GDM1 (cell line): ENCODE measurements around the gene FUT8.

ENCODE experiments used
- DNase-seq: peaks from one replicate; lab custom pipeline; 2025; lab: John Stamatoyannopoulos, UW

The FUT8 gene

DNA sequence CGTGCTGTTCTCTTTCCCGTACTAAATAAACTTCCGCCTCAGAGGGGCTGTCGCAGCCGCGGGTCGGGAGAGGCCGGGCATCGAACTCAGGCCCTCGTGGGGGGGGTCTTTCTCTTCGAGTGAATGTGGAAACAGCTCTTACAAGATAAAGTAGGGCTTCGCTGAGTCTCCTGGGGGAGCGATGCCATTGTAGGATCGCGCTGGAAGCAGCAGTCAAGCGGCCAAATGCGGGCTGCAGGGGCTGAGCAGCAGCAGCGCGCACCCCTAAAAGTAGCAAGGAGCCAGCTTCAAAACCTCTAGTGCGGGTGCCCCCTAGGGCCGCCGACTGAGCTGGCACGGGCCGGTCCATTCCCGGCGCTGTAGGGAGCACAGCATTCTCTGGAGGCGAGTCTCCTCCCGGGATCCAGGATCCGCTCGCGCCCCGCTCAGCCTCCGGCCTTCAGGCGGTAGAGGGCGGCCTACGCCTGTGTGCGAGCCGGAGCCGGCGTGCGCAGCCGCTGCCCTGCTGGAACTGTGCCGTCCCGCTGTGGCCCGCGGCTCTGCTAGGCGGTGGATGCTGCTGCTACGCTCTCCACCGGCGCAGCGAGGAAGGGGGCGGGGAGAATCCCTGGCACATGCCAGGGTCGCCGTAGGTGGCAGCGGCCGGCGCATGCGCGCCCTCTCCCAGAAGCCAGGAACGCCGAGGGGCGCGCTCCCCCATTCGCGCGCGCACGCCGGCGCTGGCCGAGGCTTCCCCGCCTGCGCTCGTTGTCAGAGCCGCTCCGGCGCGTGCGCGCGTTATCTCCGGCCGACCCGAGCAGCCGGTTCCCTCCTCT is at the start of gene FUT8:
Gene FUT8 (plus strand): TSS at position 699 of the 815 bp plus-strand sequence. CDS start 148,834 bp downstream, outside the sequence.
- peak; percentile 93 for DNase-seq

DNA sequence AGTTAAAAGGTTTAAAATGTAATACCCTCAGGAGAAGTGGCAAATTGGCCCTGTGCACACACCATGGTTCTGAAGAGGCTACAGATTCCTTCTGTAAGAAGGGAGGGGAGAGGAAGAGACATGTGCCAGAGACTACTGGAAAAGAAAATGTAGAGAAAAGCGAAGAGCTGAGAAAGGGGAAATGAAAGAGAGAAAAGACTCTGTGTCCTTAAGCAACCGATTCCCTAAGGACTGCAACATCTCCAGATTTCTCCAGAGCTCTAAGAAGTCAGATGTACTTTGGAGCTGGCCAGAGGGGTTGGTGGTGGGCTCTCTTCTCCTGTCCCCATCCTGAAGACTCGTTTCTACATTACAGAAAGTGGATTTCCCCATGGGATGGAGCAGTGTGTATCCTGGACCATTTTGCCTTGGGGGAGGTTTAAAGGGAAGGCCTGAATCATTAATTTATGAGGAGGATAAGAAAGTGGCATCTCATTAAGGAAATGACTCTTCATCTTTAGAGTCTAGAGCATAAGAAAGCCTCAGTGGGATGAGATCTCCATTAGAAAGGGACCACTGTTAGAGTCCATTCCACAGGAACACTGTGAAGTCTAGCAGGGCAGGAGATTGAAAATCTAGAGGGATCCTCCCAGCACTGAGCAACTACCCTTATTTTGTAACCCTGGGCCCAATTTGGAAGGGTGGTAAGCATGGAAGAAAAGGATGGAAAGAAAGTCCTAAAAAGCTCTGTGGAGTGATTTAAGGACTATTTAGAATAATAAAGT is 45.5 kb upstream of the FUT8 start:
- DNase-seq: no peak

GRCh38 chr14:65369560-65369959 is 43.0 kb upstream of the FUT8 start:
- no peak for DNase-seq

DNA sequence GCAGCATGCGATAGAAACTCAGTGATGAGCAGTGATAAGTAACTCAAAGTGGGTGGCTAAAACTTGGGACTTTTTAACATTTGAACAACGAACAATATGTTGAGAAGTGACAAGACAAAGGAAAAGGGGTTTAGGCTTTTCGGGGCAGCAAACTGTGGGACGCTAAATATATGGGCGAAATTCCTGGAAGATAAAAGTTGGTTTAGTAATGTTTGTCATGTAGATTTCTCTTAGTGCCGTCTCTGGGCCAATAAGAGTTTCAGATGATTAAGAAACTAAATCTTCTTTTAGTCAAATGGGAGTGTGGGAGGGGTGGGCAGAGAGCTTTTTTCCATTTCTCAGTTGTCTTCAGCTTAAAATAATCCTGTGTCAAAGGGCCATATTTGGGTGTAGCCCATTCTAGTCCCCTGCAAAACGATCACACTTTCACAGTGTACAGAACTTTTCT is 41.7 kb upstream of the FUT8 start:
- no peak for DNase-seq

DNA sequence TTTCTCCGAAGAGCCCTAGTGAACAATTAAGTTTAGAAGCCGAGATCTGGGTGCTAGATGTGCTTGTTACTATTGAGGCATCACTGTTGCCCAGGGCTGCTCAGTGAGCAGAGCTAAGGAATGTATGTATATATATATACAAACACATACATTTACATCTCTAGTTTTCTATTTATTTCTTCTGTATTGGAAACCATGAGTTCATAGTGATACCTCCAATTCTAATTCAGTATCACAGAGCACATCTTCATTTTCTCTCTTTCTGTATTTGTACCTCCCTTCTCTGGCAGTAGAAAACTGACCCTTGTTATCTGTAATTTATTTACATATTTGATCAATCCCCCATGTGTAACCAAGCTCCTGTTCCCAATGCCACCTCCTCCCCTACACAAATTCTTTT is 40.7 kb upstream of the FUT8 start:
- DNase-seq: no peak

GRCh38 chr14:65373016-65373670 is 39.4 kb upstream of the FUT8 start:
- DNase-seq: no peak

GRCh38 chr14:65373671-65374039 is 38.9 kb upstream of the FUT8 start:
- DNase-seq: no peak

DNA sequence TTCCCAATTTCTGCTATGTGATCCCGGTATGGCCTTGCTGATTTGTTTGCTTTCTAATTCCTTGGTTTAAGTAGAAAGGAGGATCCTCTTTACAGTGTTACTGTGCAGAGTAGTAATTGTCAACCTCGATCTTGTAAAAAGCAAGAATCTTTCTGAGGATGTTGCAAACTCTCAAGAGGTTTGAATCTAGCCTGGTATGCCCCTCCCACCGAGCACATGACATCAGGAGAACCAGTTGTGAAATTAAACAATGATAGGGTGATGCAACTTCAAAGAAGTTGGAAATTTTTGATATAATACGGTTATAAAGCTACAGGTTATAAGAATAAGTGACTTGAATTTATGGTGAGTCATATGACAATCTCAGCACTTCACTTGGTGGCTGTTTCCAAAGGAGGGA is 35.0 kb upstream of the FUT8 start:
- DNase-seq: no peak

DNA sequence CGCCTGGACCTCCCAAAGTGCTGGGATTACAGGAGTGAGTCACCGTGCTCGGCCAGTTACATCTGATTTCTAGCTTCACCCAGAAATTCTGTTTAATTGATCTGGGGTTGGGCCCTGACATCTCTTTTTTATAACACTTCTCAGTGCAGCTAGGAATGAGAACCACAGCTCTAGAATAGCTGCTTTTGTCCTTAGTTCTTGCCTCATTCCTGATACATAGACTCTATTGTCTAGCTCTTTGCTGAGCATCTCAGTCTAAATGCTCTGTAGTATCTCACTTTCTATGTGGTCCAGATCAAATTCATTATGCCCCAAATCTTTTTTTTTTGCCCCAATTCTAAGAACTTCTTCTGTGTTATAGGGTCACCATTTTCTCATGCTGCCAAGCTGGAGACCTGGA is 29.9 kb upstream of the FUT8 start:
- no peak for DNase-seq

GRCh38 chr14:65387171-65387570 is 25.4 kb upstream of the FUT8 start:
- DNase-seq: no peak

- no peak for DNase-seq
Measured at GRCh38 chr14:65387628-65388027, 24.9 kb upstream of the FUT8 start.

GRCh38 chr14:65392296-65392695 is 20.2 kb upstream of the FUT8 start:
- DNase-seq: no peak

- DNase-seq: no peak
Measured at GRCh38 chr14:65396082-65396910, 16.2 kb upstream of the FUT8 start.

DNA sequence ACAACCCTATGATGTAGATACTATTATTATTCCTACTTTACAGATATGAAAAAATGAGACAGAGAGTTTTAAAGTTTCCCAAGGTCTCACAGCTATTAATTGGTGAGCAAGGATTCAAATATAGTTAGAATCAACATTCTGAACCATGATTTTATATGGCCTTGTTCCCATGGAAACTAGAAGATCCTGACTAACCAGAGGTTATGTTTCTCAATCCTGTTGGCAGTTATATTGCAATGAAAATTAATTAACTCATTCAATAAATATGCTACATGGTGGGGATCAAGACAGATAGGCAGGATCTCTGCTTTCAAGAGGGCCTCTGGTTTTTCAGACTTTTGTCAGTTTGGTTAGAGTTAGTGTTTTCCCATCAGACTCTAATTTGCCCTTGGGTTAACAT is 9.3 kb upstream of the FUT8 start:
- no peak for DNase-seq

DNA sequence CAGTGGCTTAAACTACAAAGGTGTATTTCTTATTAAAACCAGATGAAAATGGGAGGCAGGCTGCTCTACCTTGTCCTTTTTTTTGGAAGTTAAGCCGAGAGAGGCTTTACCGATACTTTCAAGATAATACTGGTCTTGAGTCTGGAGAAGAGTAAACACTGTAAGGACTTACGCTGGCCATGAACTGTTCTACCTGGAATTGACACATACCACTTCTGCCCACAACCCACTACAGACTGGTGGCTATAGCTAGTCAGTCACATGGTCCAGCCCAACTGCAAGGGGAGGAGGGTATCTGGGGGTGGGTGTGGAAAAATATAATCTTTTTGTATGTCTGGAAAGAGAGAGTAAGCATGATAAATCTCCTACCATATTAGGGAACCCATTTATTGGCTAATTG is 4.4 kb upstream of the FUT8 start:
- DNase-seq: no peak

DNA sequence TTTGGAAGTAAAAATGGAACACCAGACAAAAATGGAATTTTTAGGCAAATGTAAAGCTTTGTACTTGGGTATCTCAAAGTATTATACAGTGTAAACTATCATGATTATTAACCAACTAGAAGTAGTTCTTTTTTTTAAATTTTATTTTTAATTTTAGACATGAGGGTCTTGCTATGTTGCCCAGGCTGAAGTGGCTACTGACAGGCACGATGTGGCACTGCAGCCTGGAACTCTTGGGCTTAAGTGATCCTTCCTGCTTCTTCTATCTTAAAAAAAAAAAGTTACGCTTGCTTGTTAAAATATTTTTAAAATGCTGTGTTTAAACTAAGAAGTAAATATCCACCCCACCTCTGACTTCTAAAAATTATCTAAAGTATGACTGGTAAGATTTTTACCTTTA is 1.9 kb upstream of the FUT8 start:
- DNase-seq: no peak

DNA sequence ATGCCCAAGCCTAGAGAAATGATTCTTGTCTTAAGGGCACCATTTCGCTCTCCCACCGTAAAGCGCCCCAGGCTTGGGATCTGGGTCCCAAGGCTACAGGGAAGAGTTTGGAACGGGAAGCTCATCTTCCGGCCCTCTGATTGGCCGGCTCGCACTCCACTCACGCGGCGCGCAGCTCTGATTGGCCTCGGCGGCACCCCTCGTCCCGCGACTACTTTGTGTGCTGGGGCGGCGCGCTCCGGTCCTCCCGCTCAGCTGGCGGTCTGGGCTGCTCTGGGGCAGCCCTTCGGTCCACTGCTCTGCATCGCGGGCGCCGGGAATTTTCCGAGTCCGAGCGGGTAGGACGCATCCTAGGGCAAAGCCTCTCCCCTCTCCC is 886 bp upstream of the FUT8 start:
- DNase-seq: peak; percentile 83

GRCh38 chr14:65412856-65413738 is 567 bp downstream of the FUT8 start:
- DNase-seq: peak; percentile 72

- DNase-seq: no peak
Measured at GRCh38 chr14:65413739-65414045, 1.2 kb downstream of the FUT8 start.

DNA sequence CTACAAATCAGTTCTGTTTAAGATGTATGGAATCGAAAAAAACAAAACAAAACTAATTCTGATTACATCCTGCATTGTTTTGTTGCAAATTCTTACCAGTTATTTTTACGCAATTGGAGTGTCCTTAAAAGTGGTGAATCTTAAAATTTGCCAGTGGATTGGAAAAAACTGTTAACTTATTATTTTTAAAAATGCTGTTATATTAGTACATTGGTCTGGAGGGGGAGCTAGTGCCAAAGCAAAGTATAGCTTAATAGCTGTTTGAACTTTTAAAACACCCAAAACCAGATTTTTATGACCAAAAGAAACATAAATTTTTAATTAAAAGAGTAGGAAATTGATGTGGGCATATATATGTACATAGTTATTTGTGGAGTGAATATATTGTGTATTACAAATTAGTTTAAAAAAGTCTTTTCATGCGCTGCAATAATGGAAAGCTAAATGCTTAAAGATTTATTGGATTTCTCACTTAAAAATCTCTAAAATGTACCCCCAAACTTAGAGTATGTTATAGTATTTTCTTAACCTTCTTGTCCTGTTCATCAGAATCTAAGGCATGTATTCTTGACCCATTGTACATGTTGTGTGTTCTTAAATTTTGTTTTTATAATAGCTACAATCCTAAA is 2.5 kb downstream of the FUT8 start:
- DNase-seq: no peak

- DNase-seq: no peak
Measured at GRCh38 chr14:65415613-65416012, 3.1 kb downstream of the FUT8 start.
